Heart left ventricle (tissue), 13 donors: ENCODE results near the gene ADH5.
"Not testable (repeated sequence)": the region's sequence is repeated elsewhere in the genome, so short reads cannot be mapped to it uniquely, and the experiment has no call there.

Source experiments
- CTCF ChIP-seq, 12 donors: fragments of 200-600 bp; sonication (generic) in 4 of 12; IDR thresholded peaks; one replicate each; pipeline versions ENCODE4 v1.5.0 to v1.8.0; 2018 to 2022; ENCODE audit warnings: antibody characterized with exemption in 12 of 12, mild to moderate bottlenecking in 5 of 12
- POLR2A ChIP-seq, 2 donors: fragments of 450-650 bp; IDR thresholded peaks; one replicate each; pipeline ENCODE4 v1.6.1; 2017; ENCODE audit warnings: antibody characterized with exemption in 2 of 2, mild to moderate bottlenecking in 2 of 2, moderate library complexity in 2 of 2
- donor health status: ischemic (EF 13 %, LVEDD 7.1; RV severe dilation, severe dysfunction).
- donor health status: DM: no; HTN: yes; CAD: no.
- donor health status: DM: no; HTN: no; CAD: no.
- donor health status: ischemic (EF 25% LVEDD 6.9; RV normal size, moderate dysfunction).
- donor health status: ischemic (EF 25% LVEDD 5.7; RV mildly dilated, moderate dysfunction).
- donor health status: ischemic (EF 35%, LVEDD 5.7; RV mildly dilated, moderate dysfunction).
- donor health status: nonischemic (EF 11% LVEDD 7.7; RV severe dilation, severe dysfunction).
- donor health status: DM: yes; HTN: yes; CAD: no.
- donor health status: PGD.
- donor health status: ischemic (EF 29% LVEDD 5.4; RV normal size, mild dysfunction).
- donor health status: nonischemic (EF 23%, LVEDD 6.1; RV moderate dilation, normal function).

GRCh38 chr4:99065521-99065920, 23.1 kb downstream of the ADH5 start:
- TF ChIP-seq CTCF, POLR2A (IDR thresholded peaks at IDR 0.05): not testable (repeated sequence)
